Measurements from ENCODE around the gene EPB41L5.
"Not testable (repeated sequence)": the region's sequence is repeated elsewhere in the genome, so short reads cannot be mapped to it uniquely, and the experiment has no call there.

The EPB41L5 gene

GRCh38 chr2:120103723-120104467 is 91.0 kb downstream of the EPB41L5 start:
- DNase-seq: no peak

- DNase-seq: no peak
Observed at GRCh38 chr2:120104772-120105171, 91.9 kb downstream of the EPB41L5 start.

GRCh38 chr2:120105360-120105759 is 92.5 kb downstream of the EPB41L5 start:
- no peak for DNase-seq

GRCh38 chr2:120108049-120108448 is 95.2 kb downstream of the EPB41L5 start:
- peak in 1 of 2 experiments; percentile 8 for DNase-seq

GRCh38 chr2:120108749-120109148 is 95.9 kb downstream of the EPB41L5 start:
- DNase-seq: no peak

DNA sequence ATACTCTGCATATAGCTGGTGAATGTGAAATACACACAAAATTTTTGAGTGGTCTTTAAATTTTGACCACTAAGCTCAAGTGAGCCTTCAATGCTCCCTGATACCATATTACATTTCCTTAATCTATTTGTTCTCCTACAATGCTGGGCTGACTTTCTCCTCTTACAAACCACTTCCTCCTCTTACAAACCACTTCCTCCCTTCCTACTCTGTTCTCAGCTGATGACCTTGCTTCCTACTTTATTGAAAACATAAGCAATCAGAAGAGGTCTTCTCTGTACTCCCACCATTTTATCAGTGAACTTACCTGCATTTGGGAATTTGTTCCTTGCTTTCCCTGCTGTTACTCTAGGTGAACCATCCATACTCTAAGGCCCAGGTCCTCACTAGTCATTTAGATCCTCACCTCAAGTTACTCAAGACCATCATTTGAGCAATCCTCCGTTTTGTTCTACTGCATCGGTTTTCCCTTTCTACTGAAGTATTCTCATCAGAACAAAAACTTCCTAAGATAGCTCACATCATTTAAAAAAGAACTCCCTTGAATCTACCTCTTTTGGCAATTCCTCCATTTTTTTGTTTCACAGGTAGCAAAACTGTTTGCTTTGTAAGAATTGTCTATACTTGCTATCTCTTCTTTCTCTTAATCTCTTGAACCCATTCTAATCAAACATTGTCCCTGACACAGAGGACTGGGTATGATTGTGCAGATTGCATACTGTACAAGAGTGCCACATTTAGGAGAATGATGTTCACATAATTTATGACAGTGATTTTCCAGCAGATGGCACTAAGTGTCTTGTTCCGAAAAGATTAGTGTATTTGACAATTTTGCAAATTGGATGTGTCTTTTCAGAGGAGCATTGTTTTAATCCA is 96.5 kb downstream of the EPB41L5 start:
- DNase-seq: no peak

DNA sequence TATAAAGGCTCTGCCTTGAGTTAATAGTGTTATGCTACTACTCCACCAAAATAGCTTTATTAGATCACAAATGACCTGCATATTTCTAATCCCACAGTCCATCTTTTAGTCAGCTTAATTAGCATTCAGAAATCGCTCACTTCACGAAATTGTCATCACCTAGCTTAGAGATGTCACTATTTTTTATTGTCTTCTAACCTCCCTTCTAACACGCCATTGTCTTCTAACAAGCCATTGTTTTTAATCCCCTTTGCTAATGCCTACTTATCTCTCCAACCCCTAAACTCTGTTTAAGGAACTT is 97.1 kb downstream of the EPB41L5 start:
- no peak for DNase-seq

DNA sequence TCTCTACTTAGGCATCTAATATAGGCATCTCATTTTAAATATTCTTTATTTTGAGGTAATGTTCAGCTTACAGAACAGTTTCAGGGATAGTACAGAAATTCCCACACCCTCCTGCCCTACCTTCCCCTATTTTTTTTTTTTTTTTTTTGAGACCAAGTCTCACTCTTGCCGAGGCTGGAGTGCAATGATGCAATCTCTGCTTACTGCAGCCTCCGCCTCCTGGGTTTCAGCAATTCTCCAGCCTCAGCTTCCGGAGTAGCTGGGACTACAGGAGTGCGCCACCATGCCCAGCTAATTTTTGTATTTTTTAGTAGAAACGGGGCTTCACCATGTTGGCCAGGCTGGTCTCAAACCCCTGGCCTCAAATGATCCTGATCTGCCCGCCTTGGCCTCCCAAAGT is 97.6 kb downstream of the EPB41L5 start:
- DNase-seq: no peak

- DNase-seq: no peak
Observed at GRCh38 chr2:120111193-120111592, 98.3 kb downstream of the EPB41L5 start.

GRCh38 chr2:120118018-120118417 is 105.1 kb downstream of the EPB41L5 start:
- DNase-seq: no peak

DNA sequence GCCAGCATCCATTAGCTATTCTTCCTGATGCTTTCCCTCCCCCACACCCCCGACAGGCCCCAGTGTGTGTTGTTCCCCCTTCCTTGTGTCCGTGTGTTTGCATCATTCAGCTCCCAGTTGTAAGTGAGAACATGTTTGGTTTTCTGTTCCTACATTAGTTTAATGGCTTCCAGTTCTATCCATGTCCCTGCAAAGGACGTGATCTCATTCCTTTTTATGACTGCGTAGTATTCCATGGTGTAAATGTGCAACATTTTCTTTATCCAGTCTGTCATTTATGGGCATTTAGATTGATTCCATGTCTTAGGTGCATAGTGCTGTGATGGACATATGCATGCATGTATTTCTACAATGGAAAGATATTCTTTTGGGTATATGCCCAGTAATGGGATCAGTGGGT is 105.6 kb downstream of the EPB41L5 start:
- no peak for DNase-seq

GRCh38 chr2:120121337-120121736 is 108.5 kb downstream of the EPB41L5 start:
- DNase-seq: not testable (repeated sequence)

DNA sequence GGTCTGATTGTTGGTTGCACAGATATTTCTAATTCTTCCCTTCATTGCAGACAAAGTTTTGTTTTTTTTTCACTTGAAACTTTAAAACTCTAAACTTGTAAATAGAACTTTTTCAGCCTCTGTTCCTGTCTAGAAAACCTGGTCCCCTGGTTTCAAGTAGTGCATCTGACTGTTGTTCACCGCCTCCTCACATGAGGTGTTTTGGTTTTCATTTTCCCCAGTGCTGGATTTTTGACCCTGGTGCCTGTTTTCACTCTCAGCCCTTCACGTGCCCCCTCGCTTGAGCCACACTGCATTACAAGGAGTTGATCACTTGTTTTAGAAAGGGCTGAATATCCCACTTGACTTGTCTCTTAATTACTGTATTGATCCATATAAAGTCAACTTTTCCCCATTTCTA is 110.2 kb downstream of the EPB41L5 start:
- DNase-seq: no peak

DNA sequence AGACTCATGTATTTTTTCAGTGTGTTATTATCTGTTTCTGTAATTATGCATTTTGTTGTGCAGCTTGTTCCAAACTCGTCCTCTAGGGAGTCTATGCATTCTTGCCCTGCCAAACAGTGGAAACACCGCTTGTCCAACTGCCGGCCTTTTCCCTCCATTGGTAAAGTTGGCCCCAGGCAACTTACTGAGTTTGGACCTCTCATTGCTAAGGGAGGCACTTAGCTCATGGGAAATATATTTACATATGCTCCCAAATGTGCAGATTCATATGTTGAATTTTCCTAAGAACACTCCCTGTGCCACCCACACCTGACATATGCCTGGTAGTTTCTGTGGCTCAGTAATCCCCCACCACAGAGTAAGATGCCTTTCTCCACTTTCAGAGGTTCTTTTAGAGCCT is 112.3 kb downstream of the EPB41L5 start:
- DNase-seq: no peak

- DNase-seq: no peak
Observed at GRCh38 chr2:120128216-120128615, 115.3 kb downstream of the EPB41L5 start.

- no peak for DNase-seq
Observed at GRCh38 chr2:120132190-120132589, 119.3 kb downstream of the EPB41L5 start.

GRCh38 chr2:120132691-120133090 is 119.8 kb downstream of the EPB41L5 start:
- no peak for DNase-seq

- no peak for DNase-seq
Observed at GRCh38 chr2:120133572-120134244, 120.8 kb downstream of the EPB41L5 start.

DNA sequence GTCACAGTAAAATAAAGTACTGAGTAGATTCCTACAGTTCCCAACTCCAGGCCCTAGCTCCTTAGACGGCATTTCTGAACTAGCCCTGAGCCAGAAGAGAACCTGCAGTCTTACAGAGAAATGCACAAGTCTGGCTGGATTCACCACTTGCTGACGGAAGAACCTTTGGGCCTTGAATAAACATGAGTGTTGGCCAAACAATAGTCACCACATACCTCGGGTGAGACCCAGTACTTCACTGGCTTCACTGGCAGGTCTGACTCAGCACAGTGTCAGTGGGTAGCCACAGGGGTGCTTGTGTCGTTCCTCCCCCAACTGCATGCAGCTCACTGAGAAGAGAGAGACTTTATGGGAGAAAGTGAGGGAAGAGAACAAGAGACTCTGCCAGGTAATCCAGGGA is 121.4 kb downstream of the EPB41L5 start:
- DNase-seq: no peak

- not testable (repeated sequence) for DNase-seq
Observed at GRCh38 chr2:120135013-120135412, 122.1 kb downstream of the EPB41L5 start.

- DNase-seq: no peak
Observed at GRCh38 chr2:120140866-120141265, 128.0 kb downstream of the EPB41L5 start.

DNA sequence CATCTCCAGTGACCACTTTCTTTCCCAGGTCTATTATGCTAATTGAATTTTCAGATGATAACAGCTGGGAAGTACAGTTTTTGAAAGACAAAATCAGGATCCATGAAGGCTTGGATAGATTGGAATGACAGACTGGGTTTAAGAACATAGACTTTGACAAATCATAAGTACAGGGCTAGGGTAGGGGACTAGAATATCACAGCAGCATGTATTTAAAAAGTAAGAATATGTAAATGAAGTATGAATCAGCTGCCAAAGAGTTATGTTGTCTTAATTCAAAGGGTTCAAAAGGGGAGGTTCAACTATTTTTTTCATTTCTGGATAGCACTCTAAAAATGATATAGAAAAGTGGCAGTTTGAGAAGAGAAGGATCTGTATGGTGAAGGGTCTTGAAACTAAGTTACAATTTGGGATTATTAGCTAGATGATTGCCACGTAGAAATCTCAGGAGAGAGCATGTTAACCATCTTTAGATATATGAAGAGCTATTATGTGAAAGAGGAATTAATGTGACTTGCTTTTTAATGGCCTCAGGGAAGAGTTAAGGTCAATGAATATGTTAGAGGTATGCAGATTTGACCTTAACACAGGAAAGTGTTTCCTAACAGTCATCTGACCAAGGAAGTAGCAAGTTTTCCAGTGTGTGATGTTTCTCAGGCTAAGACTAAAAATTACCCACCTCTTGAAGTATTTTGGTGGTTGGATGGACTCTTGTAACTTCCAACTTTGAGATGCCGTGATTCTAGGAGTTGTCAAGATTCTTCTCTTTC is 128.6 kb downstream of the EPB41L5 start:
- DNase-seq: no peak

Data from NCI-H1930 (cell line).